SH-SY5Y (cell line): ENCODE results near the gene VPS37C.

Experiments used
- GATA2 ChIP-seq: IDR thresholded peaks from 2 replicates; pipeline ENCODE4 v1.6.1; 2011; ENCODE audit warnings: mild to moderate bottlenecking, low read depth, low read length
- GATA3 ChIP-seq: IDR thresholded peaks from 2 replicates; pipeline ENCODE4 v1.6.1; 2011; ENCODE audit warnings: low read depth, mild to moderate bottlenecking, low read length, moderate library complexity

Gene VPS37C

GRCh38 chr11:61080526-61080925 lies 80.7 kb downstream of the VPS37C start:
- no peak for TF ChIP-seq GATA2
- no peak for TF ChIP-seq GATA3
